Esophagus squamous epithelium (tissue), 5 donors: ENCODE data around the gene WFDC10A. TPM values are rescaled to one million over a fixed set of nuclear protein-coding genes. Genes with fewer than 3 reads are reported as not detected.

Experiments
- DNase-seq: peaks from one replicate; lab custom pipeline; 2025; lab: John Stamatoyannopoulos, UW
- H3K27ac ChIP-seq, 4 donors: fragments of 200-600 bp; sonication (generic); one replicate each; pipeline ENCODE4 v1.5.1; 2016 to 2019; ENCODE audit warnings: mild to moderate bottlenecking in 1 of 4
- H3K27me3 ChIP-seq, 4 donors: fragments of 200-600 bp; sonication (generic); 1 replicate in 3 of 4; 2 replicates in 1 of 4; pipeline versions ENCODE4 v1.5.1 to v1.6.0; 2017 to 2021; ENCODE audit warnings: antibody characterized with exemption in 1 of 4
- H3K36me3 ChIP-seq, 3 donors: fragments of 200-600 bp; sonication (generic); one replicate each; pipeline ENCODE4 v1.5.1; 2016 to 2019
- H3K4me1 ChIP-seq, 3 donors: fragments of 200-600 bp; sonication (generic); one replicate each; pipeline ENCODE4 v1.5.1; 2017 to 2019
- H3K4me3 ChIP-seq, 4 donors: fragments of 200-600 bp; sonication (generic); 1 replicate in 3 of 4; 2 replicates in 1 of 4; pipeline ENCODE4 v1.5.1; 2016 to 2019; ENCODE audit warnings: mild to moderate bottlenecking in 2 of 4, moderate library complexity in 1 of 4
- H3K9me3 ChIP-seq, 3 donors: fragments of 200-600 bp; sonication (generic); one replicate each; pipeline ENCODE4 v1.5.1; 2016 to 2019
- CTCF ChIP-seq, 6 experiments: fragments of 450-650 bp in 4 of 6; fragments of 200-600 bp in 2 of 6; sonication (generic) in 2 of 6; IDR thresholded peaks; one replicate each; pipeline ENCODE4 v1.5.1; 2016 to 2019; ENCODE audit warnings: antibody characterized with exemption in 6 of 6, mild to moderate bottlenecking in 4 of 6, moderate library complexity in 4 of 6
- POLR2A ChIP-seq, 4 donors: fragments of 450-650 bp; IDR thresholded peaks; one replicate each; pipeline ENCODE4 v1.6.1; 2017; ENCODE audit warnings: antibody characterized with exemption in 4 of 4, mild to moderate bottlenecking in 4 of 4, moderate library complexity in 3 of 4
- intact Hi-C: fragments of 100-400 bp; cut with DNase I; formaldehyde crosslinking; loops from one replicate; pipeline ENCODE4 v1.15.0; 2022
- total RNA-seq, 4 donors: library from RNA; depleted of rRNA; stranded (reverse); fragments of >200 nt; gene quantifications; one replicate each; pipeline ENCODE4 v1.1.0, GENCODE V29; 2016
- donor health status: DM: yes; HTN: yes; CAD: no.

Gene WFDC10A
- total RNA-seq, 4 donors from 2014 or later, result not detected

- Histone ChIP-seq H3K36me3 (no peaks in the 10 kb centered on the region), H3K27ac (no peak overlapping the region), H3K9me3 (no peaks in the 10 kb centered on the region), H3K4me3 (no peak overlapping the region), H3K27me3 (no peaks in the 10 kb centered on the region), H3K4me1 (no peaks in the 10 kb centered on the region)
- TF ChIP-seq CTCF (IDR thresholded peaks at IDR 0.05), result no peak
- TF ChIP-seq POLR2A (IDR thresholded peaks at IDR 0.05), result no peak
- intact Hi-C loops, result no loop called here
- DNase-seq, result no peak
These were observed 43.2 kb downstream of the WFDC10A start for GRCh38 chr20:45672765-45673164.

GRCh38 chr20:45679650-45680049 is 50.1 kb downstream of the WFDC10A start:
- H3K9me3 ChIP-seq, result peaks cover 0 to 30% (median 20%) of the 10 kb centered on the region in 3 donors
- intact Hi-C loops, result no loop called here
- DNase-seq, result no peak
- H3K4me1 ChIP-seq, result no peaks in the 10 kb centered on the region
- no peaks in the 10 kb centered on the region for H3K36me3 ChIP-seq
- H3K27ac ChIP-seq, result no peak overlapping the region
- H3K27me3 ChIP-seq, result peaks cover 0 to 15% (median 0%) of the 10 kb centered on the region in 4 donors
- H3K4me3 ChIP-seq, result no peak overlapping the region
- TF ChIP-seq CTCF (IDR thresholded peaks at IDR 0.05) (no peak), POLR2A (IDR thresholded peaks at IDR 0.05) (no peak)

Other genes with a start within 250 kb of the WFDC10A start
- gene DBNDD2, start 221.4 kb upstream of the WFDC10A start, total RNA-seq, result 10 to 100 TPM; 14.1 to 39.3 (median 32.2) TPM
- 10 to 100 TPM; 38.6 to 48.1 (median 44.0) TPM for gene PIGT, start 213.6 kb upstream of the WFDC10A start, total RNA-seq
- 10 to 100 TPM in 1 of 4 donors, under 1 TPM in 1, not detected in 2; 0.99 to 37.7 TPM for gene WFDC2, start 160.0 kb upstream of the WFDC10A start, total RNA-seq
- gene SPINT3, start 114.1 kb upstream of the WFDC10A start, total RNA-seq, result not detected
- not detected for gene WFDC6, start 90.3 kb upstream of the WFDC10A start, total RNA-seq
- not detected for gene EPPIN, start 82.3 kb upstream of the WFDC10A start, total RNA-seq
- gene WFDC8, start 50.5 kb upstream of the WFDC10A start, total RNA-seq, result not detected
- not detected for gene WFDC9, start 1.5 kb downstream of the WFDC10A start, total RNA-seq
- gene WFDC11, start 40.5 kb downstream of the WFDC10A start, total RNA-seq, result not detected
- not detected for gene WFDC13, start 72.3 kb downstream of the WFDC10A start, total RNA-seq
- gene WFDC10B, start 75.3 kb downstream of the WFDC10A start, total RNA-seq, result not detected
- gene SPINT4, start 92.6 kb downstream of the WFDC10A start, total RNA-seq, result not detected
- 1 to 10 TPM in 1 of 4 donors, not detected in 3; 1.3 TPM for gene WFDC3, start 162.1 kb downstream of the WFDC10A start, total RNA-seq
- gene DNTTIP1, start 162.2 kb downstream of the WFDC10A start, total RNA-seq, result 10 to 100 TPM; 13.9 to 23.1 (median 20.3) TPM
- 10 to 100 TPM; 17.4 to 54.4 (median 31.2) TPM for gene UBE2C, start 182.9 kb downstream of the WFDC10A start, total RNA-seq
- gene TNNC2, start 197.6 kb downstream of the WFDC10A start, total RNA-seq, result 1 to 10 TPM in 1 of 4 donors, not detected in 3; 1.1 TPM
- gene SNX21, start 204.1 kb downstream of the WFDC10A start, total RNA-seq, result 10 to 100 TPM; 21.2 to 43.2 (median 37.4) TPM
- gene ACOT8, start 227.7 kb downstream of the WFDC10A start, total RNA-seq, result 10 to 100 TPM; 27.7 to 35.0 (median 31.1) TPM
- gene ZSWIM3, start 227.9 kb downstream of the WFDC10A start, total RNA-seq, result 1 to 10 TPM; 1.1 to 3.2 (median 2.5) TPM